GM10248 (cell line): Measurements from ENCODE around the gene CRKL.
"Not testable (repeated sequence)": the region's sequence is repeated elsewhere in the genome, so short reads cannot be mapped to it uniquely, and the experiment has no call there.

Experiments
- CTCF ChIA-PET: fragments of 300-600 bp; sonication (Branson Sonifier 250); formaldehyde crosslinking; extraction: SDS; loops from one replicate; lab custom pipeline; 2021; ENCODE audit warnings: antibody characterized with exemption; lab: Yijun Ruan, JAX
- POLR2A ChIA-PET: fragments of 350-650 bp; sonication (Branson Sonifier 250); formaldehyde crosslinking; extraction: SDS; loops from one replicate; lab custom pipeline; 2020; ENCODE audit warnings: antibody characterized with exemption; lab: Yijun Ruan, JAX
- DNase-seq: peaks from one replicate; pipeline ENCODE4 v3.0.0; 2012; ENCODE audit errors: extremely low spot score
- TF ChIP-seq, protein P1 (sequence below): IDR thresholded peaks from 2 replicates; pipeline ENCODE4 v1.5.1; 2012; ENCODE audit warnings: mild to moderate bottlenecking, low read depth; ENCODE audit errors: extremely low read depth, missing control alignments, control extremely low read depth

CRKL gene

DNA sequence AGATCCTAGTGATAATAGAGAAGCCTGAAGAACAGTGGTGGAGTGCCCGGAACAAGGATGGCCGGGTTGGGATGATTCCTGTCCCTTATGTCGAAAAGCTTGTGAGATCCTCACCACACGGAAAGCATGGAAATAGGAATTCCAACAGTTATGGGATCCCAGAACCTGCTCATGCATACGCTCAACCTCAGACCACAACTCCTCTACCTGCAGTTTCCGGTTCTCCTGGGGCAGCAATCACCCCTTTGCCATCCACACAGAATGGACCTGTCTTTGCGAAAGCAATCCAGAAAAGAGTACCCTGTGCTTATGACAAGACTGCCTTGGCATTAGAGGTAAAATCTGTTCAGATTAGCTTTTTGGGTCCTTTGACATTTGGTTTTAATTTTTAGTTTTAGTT is 16.7 kb downstream of the CRKL start:
- POLR2A ChIA-PET: interaction anchor here (0.6 kb wide), 1 partner anchor 800 kb away, joined by 3 read pairs; no protein-coding TSS in a partner anchor
- TF ChIP-seq, protein P1, sequence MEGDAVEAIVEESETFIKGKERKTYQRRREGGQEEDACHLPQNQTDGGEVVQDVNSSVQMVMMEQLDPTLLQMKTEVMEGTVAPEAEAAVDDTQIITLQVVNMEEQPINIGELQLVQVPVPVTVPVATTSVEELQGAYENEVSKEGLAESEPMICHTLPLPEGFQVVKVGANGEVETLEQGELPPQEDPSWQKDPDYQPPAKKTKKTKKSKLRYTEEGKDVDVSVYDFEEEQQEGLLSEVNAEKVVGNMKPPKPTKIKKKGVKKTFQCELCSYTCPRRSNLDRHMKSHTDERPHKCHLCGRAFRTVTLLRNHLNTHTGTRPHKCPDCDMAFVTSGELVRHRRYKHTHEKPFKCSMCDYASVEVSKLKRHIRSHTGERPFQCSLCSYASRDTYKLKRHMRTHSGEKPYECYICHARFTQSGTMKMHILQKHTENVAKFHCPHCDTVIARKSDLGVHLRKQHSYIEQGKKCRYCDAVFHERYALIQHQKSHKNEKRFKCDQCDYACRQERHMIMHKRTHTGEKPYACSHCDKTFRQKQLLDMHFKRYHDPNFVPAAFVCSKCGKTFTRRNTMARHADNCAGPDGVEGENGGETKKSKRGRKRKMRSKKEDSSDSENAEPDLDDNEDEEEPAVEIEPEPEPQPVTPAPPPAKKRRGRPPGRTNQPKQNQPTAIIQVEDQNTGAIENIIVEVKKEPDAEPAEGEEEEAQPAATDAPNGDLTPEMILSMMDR: no peak
- CTCF ChIA-PET: interaction anchor here (0.9 to 1.5 kb wide), 3 partner anchors 9 to 17 kb away, joined by 3 to 6 read pairs (median 5); partner anchors contain the start of gene CRKL
- DNase-seq: no peak

DNA sequence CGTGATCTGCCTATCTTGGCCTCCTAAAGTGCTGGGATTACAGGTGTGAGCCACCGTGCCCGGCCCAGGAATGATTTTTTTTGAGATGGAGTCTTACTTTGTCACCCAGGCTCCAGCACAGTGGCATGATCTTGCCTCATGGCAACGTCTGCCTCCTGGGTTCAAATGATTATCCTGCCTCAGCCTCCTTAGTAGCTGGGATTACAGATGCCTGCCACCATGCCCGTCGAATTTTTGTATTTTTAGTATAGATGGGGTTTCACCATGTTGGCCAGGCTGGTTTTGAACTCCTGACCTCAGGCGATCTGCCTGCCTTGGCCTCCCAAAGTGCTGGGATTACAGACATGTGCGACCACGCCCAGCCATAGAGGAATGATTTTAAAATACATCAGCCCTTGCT is 17.8 kb downstream of the CRKL start:
- CTCF ChIA-PET: interaction anchor here (1.4 to 1.5 kb wide), 3 partner anchors 12 to 22 kb away, joined by 5 to 6 read pairs (median 5); partner anchors contain the start of gene CRKL
- POLR2A ChIA-PET, DNase-seq: not testable (repeated sequence)

- DNase-seq, POLR2A ChIA-PET: not testable (repeated sequence)
- CTCF ChIA-PET: interaction anchor here (1.0 to 1.9 kb wide), 5 partner anchors 10 to 25 kb away, joined by 3 to 8 read pairs (median 3); no protein-coding TSS in a partner anchor
These were observed 18.8 kb downstream of the CRKL start for GRCh38 chr22:20935780-20936539.

- ChIA-PET POLR2A (no interaction called here), CTCF (interaction anchor here (0.7 to 2.2 kb wide), 6 partner anchors 11 to 65 kb away, joined by 3 to 8 read pairs (median 3); partner anchors contain the start of gene CRKL)
- TF ChIP-seq, protein P1: no peak
- DNase-seq: no peak
These were observed 20.0 kb downstream of the CRKL start for GRCh38 chr22:20937031-20937793.

DNA sequence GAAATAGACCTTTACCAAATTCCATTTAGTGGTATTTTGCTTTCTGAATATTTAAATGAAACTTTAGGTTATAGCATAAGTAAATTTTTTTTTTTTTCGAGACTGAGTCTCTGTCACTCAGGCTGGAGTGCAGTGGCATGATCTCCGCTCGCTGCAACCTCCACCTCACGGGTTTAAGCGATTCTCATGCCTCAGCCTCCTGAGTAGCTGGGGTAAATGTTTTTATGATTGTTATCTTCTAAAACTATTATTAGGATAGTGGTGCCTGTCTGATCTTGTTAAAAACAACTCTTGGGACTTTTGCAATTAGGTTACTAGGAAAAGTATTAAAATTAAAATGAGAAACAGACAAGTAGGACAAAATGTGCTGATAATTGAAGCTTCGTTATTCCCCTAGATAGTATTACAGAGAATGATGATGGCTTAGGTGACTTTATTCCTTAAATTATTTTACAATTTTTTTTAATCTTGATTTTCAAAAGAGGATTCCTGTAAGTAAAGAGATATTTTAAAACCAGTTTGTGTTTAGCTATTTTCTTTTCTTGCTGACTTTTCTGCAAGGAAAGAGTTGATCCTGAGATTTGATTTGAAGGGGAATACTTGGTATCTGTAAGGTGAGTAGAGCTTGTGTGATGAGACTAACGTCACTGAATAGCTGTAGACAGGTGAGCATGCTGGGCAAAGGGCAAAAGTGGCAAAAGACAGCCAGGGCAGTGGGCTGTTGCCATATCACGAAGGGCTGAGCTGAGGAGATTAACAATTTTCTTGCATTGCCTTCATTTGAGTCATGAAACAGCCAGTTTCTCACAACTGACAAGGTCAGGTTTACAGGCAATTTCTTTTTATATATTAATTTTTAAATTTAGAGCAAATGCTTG is 20.8 kb downstream of the CRKL start:
- POLR2A ChIA-PET: no interaction called here
- no peak for DNase-seq
- TF ChIP-seq, protein P1: no peak
- CTCF ChIA-PET: interaction anchor here (0.7 to 2.2 kb wide), 4 partner anchors 12 to 66 kb away, joined by 3 to 7 read pairs (median 3); partner anchors contain the start of gene CRKL

DNA sequence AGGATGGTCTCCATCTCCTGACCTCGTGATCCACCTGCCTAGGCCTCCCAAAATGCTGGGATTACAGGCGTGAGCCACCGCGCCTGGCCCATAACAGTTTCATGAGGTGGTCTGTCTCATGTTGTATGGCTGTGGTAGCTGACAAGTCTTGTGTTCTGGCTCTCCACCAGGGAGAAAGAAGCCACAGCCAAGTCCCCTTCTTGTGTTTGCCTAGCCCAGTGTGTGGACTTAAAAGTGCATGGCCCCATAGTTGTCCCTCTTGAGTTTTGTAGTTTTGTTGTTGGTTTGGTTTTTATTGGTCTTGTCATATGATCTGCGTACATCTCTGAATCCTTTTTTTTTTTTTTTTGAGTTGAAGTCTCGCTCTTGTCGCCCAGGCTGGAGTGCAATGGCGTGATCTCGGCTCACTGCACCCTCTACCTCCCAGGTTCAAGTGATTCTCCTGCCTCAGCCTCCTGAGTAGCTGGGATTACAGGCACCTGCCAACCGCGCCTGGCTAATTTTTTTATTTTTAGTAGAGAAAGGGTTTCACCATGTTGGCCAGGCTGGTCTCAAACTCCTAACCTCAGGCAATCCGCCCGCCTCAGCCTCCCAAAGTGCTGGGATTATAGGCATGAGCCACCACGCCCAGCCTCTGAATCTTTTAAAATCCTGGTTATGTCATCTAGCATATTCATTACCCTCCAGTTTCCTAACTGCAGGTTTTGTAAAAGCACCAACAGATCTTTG is 22.4 kb downstream of the CRKL start:
- not testable (repeated sequence) for DNase-seq
- POLR2A ChIA-PET: interaction anchor here (0.6 kb wide), 1 partner anchor 15 kb away, joined by 3 read pairs; no protein-coding TSS in a partner anchor
- CTCF ChIA-PET: interaction anchor here (0.9 to 1.0 kb wide), 2 partner anchors 13 to 22 kb away, joined by 4 read pairs; no protein-coding TSS in a partner anchor

DNA sequence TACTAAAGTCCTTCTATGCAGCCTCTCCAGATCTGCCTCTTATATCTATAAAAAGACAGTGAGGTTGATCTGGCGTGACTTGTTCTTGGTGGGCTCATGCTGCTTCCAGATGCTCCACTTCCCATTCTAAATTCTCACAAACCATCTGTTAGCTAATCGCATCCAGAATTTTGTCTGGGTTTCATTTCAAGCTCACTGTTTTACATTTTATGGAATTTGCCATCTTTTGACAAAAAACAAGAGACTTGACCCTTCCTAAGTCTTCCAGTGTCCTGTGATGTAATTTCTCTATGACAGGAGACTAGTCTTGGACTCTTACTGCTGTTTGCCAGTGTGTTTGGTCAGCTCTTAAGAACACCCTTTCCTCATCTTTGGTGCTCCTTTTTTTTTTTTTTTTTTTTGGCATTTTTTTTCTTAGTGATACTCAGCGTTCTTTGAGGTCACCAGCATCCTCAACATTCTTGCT is 23.0 kb downstream of the CRKL start:
- CTCF ChIA-PET: interaction anchor here (0.9 to 1.0 kb wide), 2 partner anchors 12 to 21 kb away, joined by 4 read pairs; no protein-coding TSS in a partner anchor
- TF ChIP-seq, protein P1: no peak
- POLR2A ChIA-PET: interaction anchor here (0.6 kb wide), 1 partner anchor 15 kb away, joined by 3 read pairs; no protein-coding TSS in a partner anchor
- no peak for DNase-seq
